HEK293 (cell line): ENCODE data around the gene SETD5.

Experiments used
- CTCF ChIA-PET: fragments of 350-600 bp; formaldehyde crosslinking; extraction: SDS; loops from one replicate; lab custom pipeline; 2021; ENCODE audit warnings: antibody characterized with exemption; lab: Yijun Ruan, JAX
- POLR2A ChIA-PET: fragments of 300-600 bp; formaldehyde crosslinking; extraction: SDS; loops from one replicate; lab custom pipeline; 2020; ENCODE audit warnings: antibody characterized with exemption, inconsistent platforms; lab: Yijun Ruan, JAX
- H3K27ac ChIP-seq: fragments of 200-500 bp; sonication (Bioruptor generic); 2 replicates; pipeline ENCODE4 v1.5.1; 2014; ENCODE audit warnings: low read depth, low read length, control low read depth, inconsistent platforms; ENCODE audit errors: extremely low read depth
- H3K36me3 ChIP-seq, 2 experiments: fragments of 200-500 bp in 1 of 2; sonication (Bioruptor generic) in 1 of 2; 1 replicate in 1 of 2; 2 replicates in 1 of 2; pipeline ENCODE4 v1.5.1; 2014 to 2017; ENCODE audit warnings: inconsistent platforms in 2 of 2, low read length in 2 of 2; ENCODE audit not compliant: control insufficient read depth in 2 of 2, insufficient read depth in 1 of 2
- H3K4me1 ChIP-seq: fragments of 200-500 bp; sonication (Bioruptor generic); 2 replicates; pipeline ENCODE4 v1.5.1; 2014; ENCODE audit warnings: mild to moderate bottlenecking, low read length, inconsistent platforms; ENCODE audit not compliant: control insufficient read depth, insufficient read depth
- H3K4me3 ChIP-seq: 2 replicates; pipeline ENCODE4 v1.5.1; 2011; ENCODE audit warnings: low read depth, mild to moderate bottlenecking, control low read depth, low read length, moderate library complexity
- H3K9me3 ChIP-seq: fragments of 200-500 bp; sonication (Bioruptor generic); 2 replicates; pipeline ENCODE4 v1.5.1; 2014; ENCODE audit warnings: low read depth, low read length, inconsistent platforms; ENCODE audit not compliant: control insufficient read depth, insufficient read depth
- EGR2 ChIP-seq: fragments of 450-650 bp; formaldehyde crosslinking; IDR thresholded peaks from 2 replicates; pipeline ENCODE4 v1.5.1; 2016; ENCODE audit warnings: low read depth, missing biosample characterization, missing genetic modification characterization
- GFI1B ChIP-seq: fragments of 450-650 bp; formaldehyde crosslinking; IDR thresholded peaks from 2 replicates; pipeline ENCODE4 v1.5.1; 2016; ENCODE audit warnings: missing biosample characterization, missing genetic modification characterization
- OSR2 ChIP-seq: fragments of 450-650 bp; formaldehyde crosslinking; IDR thresholded peaks from 2 replicates; pipeline ENCODE4 v1.5.1; 2016; ENCODE audit warnings: missing biosample characterization, missing genetic modification characterization
- SALL2 ChIP-seq: fragments of 450-650 bp; formaldehyde crosslinking; IDR thresholded peaks from 2 replicates; pipeline ENCODE4 v1.5.0; 2017; ENCODE audit warnings: missing biosample characterization, mild to moderate bottlenecking, missing genetic modification characterization, borderline replicate concordance
- SP7 ChIP-seq: fragments of 450-650 bp; formaldehyde crosslinking; IDR thresholded peaks from 2 replicates; pipeline ENCODE4 v1.5.1; 2016; ENCODE audit warnings: missing biosample characterization, missing genetic modification characterization
- ZBTB17 ChIP-seq: fragments of 450-650 bp; formaldehyde crosslinking; IDR thresholded peaks from 2 replicates; pipeline ENCODE4 v1.5.1; 2016; ENCODE audit warnings: missing biosample characterization, missing genetic modification characterization
- ZFHX2 ChIP-seq: fragments of 450-650 bp; formaldehyde crosslinking; conservative IDR thresholded peaks from 2 replicates; pipeline ENCODE4 v1.5.1; 2016; ENCODE audit warnings: missing biosample characterization, missing genetic modification characterization
- ZFP3 ChIP-seq: fragments of 450-650 bp; formaldehyde crosslinking; IDR thresholded peaks from 2 replicates; pipeline ENCODE4 v1.5.1; 2016; ENCODE audit warnings: low read depth, missing biosample characterization, missing genetic modification characterization
- ZNF132 ChIP-seq: fragments of 450-650 bp; formaldehyde crosslinking; IDR thresholded peaks from 2 replicates; pipeline ENCODE4 v1.5.1; 2017; ENCODE audit warnings: missing biosample characterization, missing genetic modification characterization, borderline replicate concordance
- ZNF175 ChIP-seq: fragments of 450-650 bp; formaldehyde crosslinking; IDR thresholded peaks from 2 replicates; pipeline ENCODE4 v1.5.1; 2016; ENCODE audit warnings: missing biosample characterization, missing genetic modification characterization
- ZNF302 ChIP-seq: fragments of 450-650 bp; formaldehyde crosslinking; IDR thresholded peaks from 2 replicates; pipeline ENCODE4 v1.5.1; 2016; ENCODE audit warnings: missing biosample characterization, missing genetic modification characterization, low read depth
- ZNF560 ChIP-seq: fragments of 450-650 bp; formaldehyde crosslinking; IDR thresholded peaks from 2 replicates; pipeline ENCODE4 v1.5.1; 2017; ENCODE audit warnings: missing biosample characterization, missing genetic modification characterization, borderline replicate concordance
- ZNF677 ChIP-seq: fragments of 450-650 bp; IDR thresholded peaks from 2 replicates; pipeline ENCODE4 v1.5.0; 2018; ENCODE audit warnings: missing biosample characterization, mild to moderate bottlenecking, missing genetic modification characterization, moderate library complexity
- ZSCAN23 ChIP-seq: fragments of 450-650 bp; formaldehyde crosslinking; IDR thresholded peaks from 2 replicates; pipeline ENCODE4 v1.5.1; 2016; ENCODE audit warnings: missing biosample characterization, missing genetic modification characterization
- ZSCAN30 ChIP-seq: fragments of 450-650 bp; IDR thresholded peaks from 2 replicates; pipeline ENCODE4 v1.5.1; 2018; ENCODE audit warnings: missing biosample characterization, mild to moderate bottlenecking, missing genetic modification characterization, moderate library complexity
- TF ChIP-seq, protein P1 (sequence below): fragments of 450-650 bp; formaldehyde crosslinking; IDR thresholded peaks from 2 replicates; pipeline ENCODE4 v1.5.0; 2017; ENCODE audit warnings: missing biosample characterization, missing genetic modification characterization, borderline replicate concordance
- TF ChIP-seq, protein P2 (sequence below): fragments of 450-650 bp; formaldehyde crosslinking; IDR thresholded peaks from 2 replicates; pipeline ENCODE4 v1.5.1; 2016; ENCODE audit warnings: missing biosample characterization, missing genetic modification characterization
- TF ChIP-seq, protein P3 (sequence below): fragments of 450-650 bp; formaldehyde crosslinking; IDR thresholded peaks from 2 replicates; pipeline ENCODE4 v1.5.1; 2017; ENCODE audit warnings: missing biosample characterization, missing genetic modification characterization

SETD5 gene

DNA sequence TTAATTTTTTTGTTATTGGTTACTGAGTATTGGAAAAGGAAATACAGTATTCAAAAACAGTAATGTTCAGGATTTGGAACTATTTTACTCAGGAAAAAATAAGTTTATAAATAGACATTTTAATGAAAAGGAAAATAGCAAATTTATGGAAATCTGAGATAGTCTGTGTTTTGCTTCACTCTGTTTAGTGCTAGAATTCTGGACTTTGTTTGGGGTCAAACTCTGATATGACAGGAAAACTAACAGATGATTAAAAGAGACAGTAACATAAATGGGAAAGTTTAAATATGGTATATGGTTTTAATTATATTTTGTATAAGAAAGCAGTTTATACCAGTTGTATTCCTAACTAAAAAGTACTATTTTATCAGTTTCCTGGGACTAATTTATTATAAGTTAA, 17.4 kb downstream of the SETD5 start (continued):
- TF ChIP-seq, protein P1, sequence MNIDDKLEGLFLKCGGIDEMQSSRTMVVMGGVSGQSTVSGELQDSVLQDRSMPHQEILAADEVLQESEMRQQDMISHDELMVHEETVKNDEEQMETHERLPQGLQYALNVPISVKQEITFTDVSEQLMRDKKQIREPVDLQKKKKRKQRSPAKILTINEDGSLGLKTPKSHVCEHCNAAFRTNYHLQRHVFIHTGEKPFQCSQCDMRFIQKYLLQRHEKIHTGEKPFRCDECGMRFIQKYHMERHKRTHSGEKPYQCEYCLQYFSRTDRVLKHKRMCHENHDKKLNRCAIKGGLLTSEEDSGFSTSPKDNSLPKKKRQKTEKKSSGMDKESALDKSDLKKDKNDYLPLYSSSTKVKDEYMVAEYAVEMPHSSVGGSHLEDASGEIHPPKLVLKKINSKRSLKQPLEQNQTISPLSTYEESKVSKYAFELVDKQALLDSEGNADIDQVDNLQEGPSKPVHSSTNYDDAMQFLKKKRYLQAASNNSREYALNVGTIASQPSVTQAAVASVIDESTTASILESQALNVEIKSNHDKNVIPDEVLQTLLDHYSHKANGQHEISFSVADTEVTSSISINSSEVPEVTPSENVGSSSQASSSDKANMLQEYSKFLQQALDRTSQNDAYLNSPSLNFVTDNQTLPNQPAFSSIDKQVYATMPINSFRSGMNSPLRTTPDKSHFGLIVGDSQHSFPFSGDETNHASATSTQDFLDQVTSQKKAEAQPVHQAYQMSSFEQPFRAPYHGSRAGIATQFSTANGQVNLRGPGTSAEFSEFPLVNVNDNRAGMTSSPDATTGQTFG (tag by site-specific recombination) = no peak
- TF ChIP-seq GFI1B = no peak
- TF ChIP-seq, protein P2, sequence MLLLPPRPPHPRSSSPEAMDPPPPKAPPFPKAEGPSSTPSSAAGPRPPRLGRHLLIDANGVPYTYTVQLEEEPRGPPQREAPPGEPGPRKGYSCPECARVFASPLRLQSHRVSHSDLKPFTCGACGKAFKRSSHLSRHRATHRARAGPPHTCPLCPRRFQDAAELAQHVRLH = no peak
- TF ChIP-seq EGR2 (tag by site-specific recombination) = no peak
- no peak for TF ChIP-seq ZNF560 (tag by site-specific recombination)

DNA sequence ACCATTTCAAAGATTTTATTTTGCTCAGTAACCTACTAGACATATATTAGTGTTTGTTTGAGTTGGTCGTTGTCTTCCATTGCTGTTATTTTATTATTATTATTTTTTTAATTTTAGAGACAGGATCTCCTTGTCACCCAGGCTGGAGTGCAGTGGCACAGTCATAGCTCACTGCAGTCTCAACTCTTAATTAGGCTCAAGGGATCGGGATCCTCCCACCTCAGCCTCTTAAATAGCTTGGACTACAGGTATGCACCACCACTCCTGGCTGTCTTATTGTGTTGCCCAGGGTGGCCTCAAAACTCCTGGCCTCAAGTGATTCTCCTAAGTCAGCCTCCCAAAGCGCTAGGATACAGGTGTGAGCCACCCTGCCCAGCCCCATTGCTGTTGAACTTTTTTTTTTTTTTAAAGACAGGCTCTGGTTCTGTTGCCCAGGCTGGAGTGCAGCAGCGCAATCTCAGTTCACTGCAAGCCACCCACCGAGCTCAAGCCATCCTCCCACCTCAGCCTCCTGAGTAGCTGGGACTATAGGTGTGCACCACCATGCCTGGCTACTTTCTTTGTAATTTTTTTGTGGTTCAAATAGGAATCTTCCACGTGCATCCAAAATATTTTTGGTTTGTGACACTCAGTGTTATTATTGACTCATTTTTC, 18.2 kb downstream of the SETD5 start:
- H3K36me3 ChIP-seq = peaks cover 0 to 11% of the 10 kb centered on the region in 2 experiments; a peak in 1 of 3 replicates
- no peak overlapping the region for H3K27ac ChIP-seq
- no peak overlapping the region for H3K4me3 ChIP-seq
- TF ChIP-seq SP7 (tag by site-specific recombination) (0 out of 2 replicates have a peak, but pooled peaks have one; percentile 12), ZNF175 (tag by site-specific recombination) (no peak), ZFHX2 (no peak), ZNF302 (tag by site-specific recombination) (no peak), ZSCAN30 (tag by site-specific recombination) (no peak), OSR2 (no peak), ZBTB17 (tag by site-specific recombination) (0 out of 2 replicates have a peak, but pooled peaks have one; percentile 16), ZFP3 (tag by site-specific recombination) (no peak), ZNF132 (tag by site-specific recombination) (no peak), SALL2 (no peak)
- TF ChIP-seq, protein P3, sequence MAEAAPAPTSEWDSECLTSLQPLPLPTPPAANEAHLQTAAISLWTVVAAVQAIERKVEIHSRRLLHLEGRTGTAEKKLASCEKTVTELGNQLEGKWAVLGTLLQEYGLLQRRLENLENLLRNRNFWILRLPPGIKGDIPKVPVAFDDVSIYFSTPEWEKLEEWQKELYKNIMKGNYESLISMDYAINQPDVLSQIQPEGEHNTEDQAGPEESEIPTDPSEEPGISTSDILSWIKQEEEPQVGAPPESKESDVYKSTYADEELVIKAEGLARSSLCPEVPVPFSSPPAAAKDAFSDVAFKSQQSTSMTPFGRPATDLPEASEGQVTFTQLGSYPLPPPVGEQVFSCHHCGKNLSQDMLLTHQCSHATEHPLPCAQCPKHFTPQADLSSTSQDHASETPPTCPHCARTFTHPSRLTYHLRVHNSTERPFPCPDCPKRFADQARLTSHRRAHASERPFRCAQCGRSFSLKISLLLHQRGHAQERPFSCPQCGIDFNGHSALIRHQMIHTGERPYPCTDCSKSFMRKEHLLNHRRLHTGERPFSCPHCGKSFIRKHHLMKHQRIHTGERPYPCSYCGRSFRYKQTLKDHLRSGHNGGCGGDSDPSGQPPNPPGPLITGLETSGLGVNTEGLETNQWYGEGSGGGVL = no peak
- CTCF ChIA-PET = interaction anchor here (0.7 kb wide), 2 partner anchors 13 to 20 kb away, joined by 3 to 6 read pairs; no protein-coding TSS in a partner anchor
- POLR2A ChIA-PET = interaction anchor here (0.6 to 2.6 kb wide), 4 partner anchors 10 to 27 kb away, joined by 3 to 18 read pairs (median 3); partner anchors contain the start of gene SETD5
- no peaks in the 10 kb centered on the region for H3K9me3 ChIP-seq
- H3K4me1 ChIP-seq = peaks cover 17% of the 10 kb centered on the region

DNA sequence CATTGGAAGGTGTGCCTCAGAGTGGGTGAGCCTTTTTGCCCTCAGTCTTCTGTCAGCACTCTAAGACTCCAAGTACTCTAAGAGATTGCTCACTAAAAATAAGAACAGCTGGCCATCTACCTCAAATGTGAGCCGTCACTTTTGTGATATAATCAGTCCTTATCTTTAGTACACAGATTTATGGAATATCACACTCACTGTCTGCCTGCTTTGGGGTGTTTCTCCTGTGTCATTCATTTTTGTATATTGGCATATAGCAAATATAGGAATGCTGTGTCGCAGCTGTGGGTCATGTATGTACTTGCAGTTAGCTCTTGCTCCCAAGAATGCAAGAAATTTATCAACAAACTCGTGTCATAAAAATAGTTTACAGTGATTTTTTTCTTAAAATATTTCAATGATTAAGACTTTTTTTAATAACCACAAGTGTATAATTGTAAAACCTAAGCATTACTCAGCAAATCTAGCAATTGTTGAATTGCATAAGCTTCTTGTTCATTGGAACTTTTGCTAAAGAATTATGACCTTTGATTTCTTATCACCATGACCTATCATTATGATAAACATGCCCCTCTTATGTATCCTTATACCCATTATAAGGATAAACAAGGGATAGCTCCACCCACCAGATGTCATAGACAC, 18.8 kb downstream of the SETD5 start:
- Histone ChIP-seq H3K4me1 (peaks cover 20% of the 10 kb centered on the region), H3K36me3 (peaks cover 0 to 11% of the 10 kb centered on the region in 2 experiments; a peak in 1 of 3 replicates), H3K9me3 (no peaks in the 10 kb centered on the region), H3K4me3 (no peak overlapping the region), H3K27ac (no peak overlapping the region)
- no peak for TF ChIP-seq ZSCAN23
- TF ChIP-seq ZNF677 (tag by site-specific recombination) = peak; percentile 64
- POLR2A ChIA-PET = interaction anchor here (0.8 to 2.6 kb wide), 3 partner anchors 20 to 28 kb away, joined by 3 to 18 read pairs (median 3); partner anchors contain the start of gene SETD5
- CTCF ChIA-PET = interaction anchor here (0.6 to 1.2 kb wide), 5 partner anchors 12 to 187 kb away, joined by 3 to 10 read pairs (median 4); partner anchors contain the start of gene THUMPD3
